Aorta (tissue), 5 donors: ENCODE results near the gene WIPF3. TPM values are rescaled to one million over a fixed set of nuclear protein-coding genes. Genes with fewer than 3 reads are reported as not detected.

Experiments used
- ATAC-seq: fragments of 200-7000 bp; cut with Tn5 transposase; one replicate; pipeline ENCODE4 v1.9.1; 2022; ENCODE audit warnings: moderate library complexity; ENCODE audit not compliant: low FRiP score
- DNase-seq, 2 donors: peaks; one replicate each; pipeline ENCODE4 v3.0.0-alpha.2; 2020
- H3K27ac ChIP-seq, 2 donors: one replicate each; pipeline ENCODE4 v1.5.1; 2013; ENCODE audit warnings: low read length in 2 of 2, mild to moderate bottlenecking in 2 of 2, moderate library complexity in 2 of 2, control low read depth in 1 of 2, inconsistent platforms in 1 of 2, low read depth in 1 of 2
- H3K27me3 ChIP-seq, 2 donors: one replicate each; pipeline ENCODE4 v1.6.1; 2013; ENCODE audit warnings: control low read depth in 1 of 2, low read length in 1 of 2, mild to moderate bottlenecking in 1 of 2, moderate library complexity in 1 of 2; ENCODE audit not compliant: insufficient read depth in 2 of 2, control insufficient read depth in 1 of 2
- H3K36me3 ChIP-seq, 2 donors: one replicate each; pipeline ENCODE4 v1.6.1; 2013; ENCODE audit warnings: control low read depth in 1 of 2, low read length in 1 of 2, mild to moderate bottlenecking in 1 of 2; ENCODE audit not compliant: insufficient read depth in 2 of 2, control insufficient read depth in 1 of 2
- H3K4me1 ChIP-seq, 2 donors: one replicate each; pipeline ENCODE4 v1.6.1; 2013; ENCODE audit warnings: low read length in 2 of 2, control low read depth in 1 of 2, mild to moderate bottlenecking in 1 of 2, moderate library complexity in 1 of 2; ENCODE audit not compliant: insufficient read depth in 2 of 2, control insufficient read depth in 1 of 2
- H3K4me3 ChIP-seq, 2 donors: one replicate each; pipeline ENCODE4 v1.5.1; 2013; ENCODE audit warnings: low read length in 2 of 2, control low read depth in 1 of 2, mild to moderate bottlenecking in 1 of 2
- H3K9me3 ChIP-seq: one replicate; pipeline ENCODE4 v1.6.1; 2013; ENCODE audit warnings: mild to moderate bottlenecking, low read length; ENCODE audit not compliant: control insufficient read depth
- WGBS, 2 donors: extraction: QIAGEN DNeasy Blood & Tissue Kit; methylation state at CpG; one replicate each; pipeline ENCODE4 v1.1.7; 2013; 5-methylcytosine and 5-hydroxymethylcytosine counted together
- intact Hi-C, 2 donors: fragments of 100-400 bp; cut with DNase I; formaldehyde crosslinking; loops; one replicate each; pipeline versions ENCODE4 v1.14.2 to v1.15.0; 2022
- polyA plus RNA-seq, 2 donors: library from polyadenylated mRNA; stranded (reverse); fragments of 200-250 nt; gene quantifications; one replicate each; pipeline ENCODE4 v1.2.3, GENCODE V29; 2013
- total RNA-seq, 2 donors: library from RNA; stranded (reverse); fragmentation: NEBNext Ultra II Directional; extraction: Animal tissue kit (Norgen Biotek cat#: 25700); gene quantifications; one replicate each; pipeline ENCODE4 v1.2.1, GENCODE V29; 2021
- donor health status: healthy with polysubstance abuse.
- donor health status: Bipolar disorder and iron deficiency.
- donor health status: DM: no; HTN: no; CAD: no.
- donor health status: DM: no; HTN: no; CAD: no.
- donor health status: DM: yes; HTN: yes; CAD: no.

The WIPF3 gene
- total and polyA plus RNA-seq, 4 donors, result 2.1 to 4.3 (median 2.9) TPM

DNA sequence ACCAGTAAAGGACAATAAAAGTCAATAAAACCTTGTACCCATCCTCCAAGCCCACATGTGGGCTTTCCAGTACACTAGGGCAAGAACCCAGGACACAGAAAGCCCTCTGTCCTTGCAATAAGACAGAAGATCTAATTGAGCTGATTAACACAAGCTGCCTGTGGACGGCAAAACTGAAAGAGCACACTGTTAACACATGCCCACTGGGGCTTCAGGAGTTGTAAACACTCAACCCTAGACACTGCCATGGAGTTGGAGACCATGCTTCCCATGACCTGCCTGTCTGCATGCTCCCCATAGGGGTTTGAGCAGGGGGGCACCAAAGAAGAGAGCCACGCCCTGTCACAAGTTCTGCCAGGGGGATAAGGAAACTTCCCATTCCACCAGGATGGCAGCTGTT, 22.6 kb upstream of the WIPF3 start:
- DNase-seq, result no peak
- H3K4me1 ChIP-seq, result no peaks in the 10 kb centered on the region
- WGBS, 2 donors, result 76 to 84% methylated on average over 2 of the region's 2 CpGs
- no peak overlapping the region for H3K27ac ChIP-seq
- H3K9me3 ChIP-seq, result no peaks in the 10 kb centered on the region
- H3K4me3 ChIP-seq, result no peak overlapping the region
- no peaks in the 10 kb centered on the region for H3K27me3 ChIP-seq
- ATAC-seq, result no peak
- H3K36me3 ChIP-seq, result no peaks in the 10 kb centered on the region
- intact Hi-C loops, result no loop called here

DNA sequence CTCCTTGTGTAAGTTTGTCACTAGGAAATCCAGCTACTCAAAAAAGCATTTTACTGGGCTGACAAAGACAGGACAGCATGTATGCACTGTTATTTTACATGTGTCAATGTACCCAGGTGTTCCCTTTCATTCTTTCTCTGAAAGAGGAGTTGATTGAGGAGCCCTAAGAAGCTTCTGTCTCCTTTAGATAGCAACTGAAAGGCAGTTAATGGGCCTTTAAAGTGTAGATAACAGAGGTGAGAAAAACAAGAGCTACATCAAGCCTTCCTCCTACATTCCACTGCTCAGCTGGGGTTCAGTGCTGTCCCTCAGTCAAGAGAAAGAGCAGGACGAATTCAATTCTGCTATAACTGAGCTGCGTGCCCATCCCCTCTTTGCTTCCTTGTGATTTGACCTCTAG, 12.8 kb upstream of the WIPF3 start:
- Histone ChIP-seq H3K9me3 (no peaks in the 10 kb centered on the region), H3K36me3 (no peaks in the 10 kb centered on the region), H3K4me3 (no peak overlapping the region), H3K27ac (no peak overlapping the region), H3K27me3 (no peaks in the 10 kb centered on the region), H3K4me1 (no peaks in the 10 kb centered on the region)
- DNase-seq, result no peak
- WGBS, 2 donors, result 24 to 42% methylated on average over 2 of the region's 2 CpGs
- intact Hi-C loops, result no loop called here
- ATAC-seq, result no peak

DNA sequence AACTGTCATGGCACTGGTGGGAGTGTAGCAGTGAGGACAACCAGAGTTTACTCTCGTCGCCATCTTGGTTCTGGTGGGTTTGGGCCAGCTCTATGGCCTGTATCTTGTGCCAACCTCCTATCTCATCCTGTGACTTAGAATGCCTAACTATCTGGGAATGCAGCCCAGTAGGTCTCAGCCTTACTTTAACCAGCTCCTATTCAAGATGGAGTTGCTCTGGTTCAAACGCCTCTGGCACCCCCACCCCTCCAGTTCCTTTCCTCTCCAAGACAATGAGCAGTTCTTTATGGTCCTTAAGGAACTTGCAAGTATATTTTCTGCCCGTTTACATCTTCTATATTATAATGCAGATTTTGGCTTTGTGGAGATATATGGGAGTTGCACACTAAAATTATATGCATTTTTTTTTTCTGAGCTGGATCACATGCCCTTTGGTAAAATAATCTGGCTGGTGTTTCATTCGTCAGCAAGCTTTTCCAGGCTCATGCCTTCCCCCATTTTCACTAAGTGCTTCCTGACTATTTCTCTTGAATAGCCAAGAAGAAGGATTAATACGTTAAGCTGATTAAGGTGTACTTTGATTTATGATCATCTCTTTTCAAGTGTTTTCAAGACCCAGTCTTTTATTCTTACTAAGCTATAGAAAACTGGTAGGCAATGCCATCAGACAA, 11.2 kb upstream of the WIPF3 start:
- 68 to 75% methylated on average over 6 of the region's 6 CpGs for WGBS, 2 donors
- intact Hi-C loops, result no loop called here

DNA sequence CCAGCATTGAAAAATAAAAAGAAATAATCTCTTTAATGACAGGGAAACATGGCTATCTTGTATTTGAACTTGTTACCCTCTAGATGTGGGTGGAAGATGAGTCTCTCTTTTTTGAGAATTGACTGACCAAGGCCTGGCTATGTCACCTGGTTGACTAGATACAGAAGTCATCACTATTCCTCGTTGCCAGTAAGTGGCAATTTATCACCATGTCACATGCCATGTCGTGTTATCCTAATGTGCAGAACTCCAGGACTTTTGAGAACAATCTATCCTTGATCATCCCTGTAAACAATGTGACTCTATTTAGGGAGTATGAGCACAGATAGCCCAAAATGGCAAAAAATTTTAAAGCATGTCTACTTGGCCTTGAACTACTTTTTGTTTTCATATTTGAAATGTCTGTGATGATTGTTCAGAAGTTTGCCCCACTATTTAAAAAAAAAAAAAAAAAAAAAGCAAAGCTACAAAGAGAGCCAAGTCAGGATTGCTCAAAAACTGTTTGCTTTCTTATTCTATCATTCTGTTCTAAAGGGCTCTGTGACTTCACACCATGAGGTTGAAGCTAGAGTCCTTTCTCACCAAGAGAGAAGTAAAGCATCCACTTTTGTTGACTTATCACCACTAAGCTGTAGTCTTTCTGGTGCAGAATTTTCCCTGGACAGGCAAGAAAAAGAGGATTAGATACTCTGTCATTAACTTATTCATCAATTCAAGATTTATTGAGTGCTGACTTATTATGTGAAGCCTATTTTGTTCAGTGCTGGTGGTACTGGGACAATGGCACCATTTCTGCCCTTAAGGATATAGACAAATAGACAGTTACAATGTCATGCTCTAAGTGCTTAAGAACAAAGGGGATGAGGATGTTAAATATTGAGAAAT, 10.4 kb upstream of the WIPF3 start:
- no peak for DNase-seq
- ATAC-seq, result no peak
- intact Hi-C loops, result no loop called here
- 44 to 46% methylated on average over 2 of the region's 2 CpGs for WGBS, 2 donors
- H3K9me3 ChIP-seq, result no peaks in the 10 kb centered on the region
- no peaks in the 10 kb centered on the region for H3K36me3 ChIP-seq
- no peaks in the 10 kb centered on the region for H3K4me1 ChIP-seq
- no peak overlapping the region for H3K4me3 ChIP-seq
- H3K27ac ChIP-seq, result no peak overlapping the region
- no peaks in the 10 kb centered on the region for H3K27me3 ChIP-seq

More for the DNA sequence above, 11.2 kb upstream of the WIPF3 start:
- Histone ChIP-seq H3K27me3 (no peaks in the 10 kb centered on the region), H3K9me3 (no peaks in the 10 kb centered on the region), H3K36me3 (no peaks in the 10 kb centered on the region), H3K4me1 (no peaks in the 10 kb centered on the region), H3K4me3 (no peak overlapping the region), H3K27ac (no peak overlapping the region)
- ATAC-seq, result no peak
- no peak for DNase-seq

DNA sequence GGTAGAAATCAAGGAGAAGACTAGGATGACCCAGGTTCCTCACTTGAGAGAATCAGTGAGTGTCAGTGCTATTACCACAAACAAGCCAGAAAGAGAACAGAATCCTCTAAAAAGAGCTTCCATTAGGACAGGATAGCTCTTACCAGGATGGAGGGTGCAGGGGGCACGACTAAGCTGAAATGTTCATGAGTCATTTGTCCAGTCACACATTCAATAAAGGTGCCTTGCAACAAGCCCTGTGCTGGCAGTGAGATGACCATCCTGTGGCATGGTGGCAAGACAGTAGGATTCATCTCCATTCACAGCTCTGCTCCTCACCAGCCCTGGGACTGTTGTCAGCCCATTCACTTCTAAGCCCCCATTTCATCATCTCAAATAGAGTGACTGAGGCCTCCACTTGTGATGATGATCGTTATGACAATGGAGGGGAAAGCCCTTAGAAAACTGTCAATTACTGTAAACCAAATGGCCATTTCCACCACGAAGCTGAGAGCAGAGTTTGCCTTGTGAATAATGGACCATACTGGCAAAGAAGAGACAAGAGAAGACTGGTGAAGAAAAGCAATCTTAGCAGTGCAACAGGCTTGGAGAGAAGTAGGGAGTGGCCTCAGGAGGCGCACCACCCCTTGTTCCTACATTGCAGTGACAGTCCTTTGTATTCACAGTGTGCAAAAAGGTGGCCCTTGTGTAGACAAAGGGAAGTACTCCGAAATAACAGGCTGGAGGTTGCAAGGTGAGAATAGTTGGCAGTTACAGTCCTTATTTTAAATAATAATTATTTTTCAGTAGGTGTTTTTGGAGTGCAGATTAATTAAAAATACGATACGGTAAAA, 9.0 kb upstream of the WIPF3 start:
- intact Hi-C loops, result no loop called here
- WGBS, 2 donors, result 88 to 89% methylated on average over 7 of the region's 7 CpGs
- no peak for ATAC-seq

DNA sequence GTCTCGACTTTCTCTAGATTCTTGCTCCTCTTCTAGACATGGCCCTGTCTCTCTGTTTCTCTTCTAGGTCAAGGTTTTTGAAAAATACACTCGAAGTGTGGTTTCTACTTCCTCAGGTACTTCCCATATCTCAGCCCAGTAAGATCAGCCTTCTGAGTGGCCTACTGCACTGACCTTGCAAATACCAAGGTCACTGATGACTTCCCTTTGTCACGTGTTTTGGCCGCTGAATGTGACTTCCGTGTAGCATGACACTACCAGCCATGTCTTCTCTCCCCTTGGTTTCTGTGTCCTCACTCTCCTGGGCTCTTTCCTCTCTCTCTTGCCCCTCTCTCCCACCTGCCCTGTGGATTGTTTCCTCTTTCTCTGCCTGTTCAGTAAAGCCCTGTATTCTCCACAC, 7.9 kb upstream of the WIPF3 start:
- H3K4me3 ChIP-seq, result no peak overlapping the region
- no peaks in the 10 kb centered on the region for H3K9me3 ChIP-seq
- intact Hi-C loops, result no loop called here
- WGBS, 2 donors, result 85 to 92% methylated on average over 5 of the region's 5 CpGs
- no peak for DNase-seq
- no peaks in the 10 kb centered on the region for H3K27me3 ChIP-seq
- H3K36me3 ChIP-seq, result no peaks in the 10 kb centered on the region
- H3K4me1 ChIP-seq, result no peaks in the 10 kb centered on the region
- ATAC-seq, result no peak
- H3K27ac ChIP-seq, result no peak overlapping the region

More for the DNA sequence above, 9.0 kb upstream of the WIPF3 start:
- Histone ChIP-seq H3K9me3 (no peaks in the 10 kb centered on the region), H3K27me3 (no peaks in the 10 kb centered on the region), H3K36me3 (no peaks in the 10 kb centered on the region), H3K4me3 (no peak overlapping the region), H3K27ac (no peak overlapping the region), H3K4me1 (no peaks in the 10 kb centered on the region)
- no peak for DNase-seq

DNA sequence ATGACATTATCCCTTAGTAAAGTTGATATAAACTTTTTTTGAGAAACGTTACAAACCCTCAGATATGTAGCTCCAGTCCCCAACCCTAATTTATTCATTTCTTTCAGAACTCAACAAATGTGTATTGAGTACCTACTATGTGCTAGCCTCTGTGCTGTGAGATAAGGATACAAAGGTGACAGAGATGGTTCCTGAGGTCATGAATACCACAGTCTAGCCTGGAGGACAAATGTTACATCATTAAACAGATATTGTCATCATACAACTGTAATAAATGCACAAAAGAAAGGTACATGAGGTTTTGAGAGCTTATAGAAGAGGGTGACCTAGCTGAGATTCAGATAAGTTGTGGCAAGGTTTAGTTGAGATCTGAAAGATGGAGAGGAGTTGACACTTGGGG, 4.4 kb upstream of the WIPF3 start:
- 73 to 83% methylated on average over 1 of the region's 1 CpG for WGBS, 2 donors
- Histone ChIP-seq H3K36me3 (no peaks in the 10 kb centered on the region), H3K9me3 (no peaks in the 10 kb centered on the region), H3K4me3 (no peak overlapping the region), H3K27ac (no peak overlapping the region), H3K27me3 (no peaks in the 10 kb centered on the region), H3K4me1 (no peaks in the 10 kb centered on the region)
- ATAC-seq (no peak), DNase-seq (no peak)
- intact Hi-C loops, result no loop called here

DNA sequence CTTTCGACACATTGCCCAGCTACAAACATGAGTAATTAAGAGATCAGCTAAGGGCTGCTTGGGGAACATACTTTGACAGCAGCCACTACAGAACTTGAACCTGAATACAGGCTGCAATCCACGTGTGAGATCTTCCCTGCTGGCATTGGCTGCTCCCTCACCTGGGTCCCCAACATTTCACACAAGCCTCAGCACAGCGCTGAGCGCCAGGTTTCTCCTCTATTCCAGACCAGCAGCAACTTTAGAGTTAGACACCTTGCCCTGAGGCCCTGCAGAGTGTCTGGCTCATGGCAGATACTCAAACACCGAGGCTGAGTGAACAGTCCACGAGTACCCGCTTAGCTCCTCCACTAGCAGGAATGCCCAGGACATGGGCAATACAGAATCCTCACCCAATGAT, 1.3 kb upstream of the WIPF3 start:
- intact Hi-C loops, result no loop called here
- Histone ChIP-seq H3K4me1 (no peaks in the 10 kb centered on the region), H3K27ac (no peak overlapping the region), H3K36me3 (no peaks in the 10 kb centered on the region), H3K27me3 (no peaks in the 10 kb centered on the region), H3K9me3 (no peaks in the 10 kb centered on the region), H3K4me3 (no peak overlapping the region)
- ATAC-seq (no peak), DNase-seq (no peak)
- whole genome bisulfite sequencing, 2 donors, result 87 to 91% methylated on average over 7 of the region's 7 CpGs
